ENCODE measurements around the gene CYTH3. TPM values are rescaled to one million over a fixed set of nuclear protein-coding genes. Genes with fewer than 3 reads are reported as not detected.
"Not testable (repeated sequence)": the region's sequence is repeated elsewhere in the genome, so short reads cannot be mapped to it uniquely, and the experiment has no call there.

CYTH3 gene
- polyA plus RNA-seq, 1 donor, result 30.9 TPM

DNA sequence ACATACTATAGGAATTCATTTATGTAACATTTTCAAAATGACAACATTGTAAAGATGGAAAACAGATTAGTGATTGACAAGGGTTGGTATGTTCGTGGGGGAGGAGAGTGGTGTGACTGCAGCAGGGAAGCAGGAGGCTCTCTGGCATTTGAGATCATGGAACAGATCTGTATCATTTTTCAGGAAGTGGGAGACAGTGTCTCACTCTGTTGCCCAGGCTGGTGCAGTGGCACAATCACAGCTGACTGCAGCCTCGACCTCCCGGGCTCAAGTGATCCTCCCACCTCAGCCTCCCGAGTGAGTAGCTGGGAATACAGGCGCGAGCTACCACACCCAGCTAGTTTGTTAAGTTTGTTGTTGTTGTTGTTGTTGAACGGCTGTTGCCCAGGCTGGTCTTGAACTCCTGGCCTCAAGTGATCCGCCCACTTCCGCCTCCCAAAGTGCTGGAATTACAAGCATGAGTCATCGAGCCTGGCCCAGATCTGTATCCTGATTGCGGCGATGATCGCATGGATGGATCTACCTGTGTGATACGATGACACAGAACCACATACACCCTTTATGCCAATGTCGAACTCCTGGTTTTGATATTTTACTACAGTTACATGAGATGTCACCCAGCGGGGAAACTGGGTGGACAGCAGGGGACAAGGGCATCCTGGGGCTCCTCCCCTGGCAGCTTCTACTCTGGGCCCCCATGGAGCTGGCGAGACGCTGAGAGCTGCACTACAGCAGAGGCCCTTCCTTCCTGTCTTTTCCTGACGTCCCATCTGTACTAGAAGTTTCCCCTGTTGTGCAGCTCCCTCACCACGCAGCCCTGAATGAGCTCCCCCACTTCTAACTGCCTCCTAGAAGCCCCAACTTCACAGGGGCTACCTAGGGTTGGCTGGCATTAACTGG, 12.3 kb upstream of the CYTH3 start:
- Histone ChIP-seq H3K27me3 (ENCODE audit: control insufficient read depth, insufficient read depth, low read length) (no peaks in the 10 kb centered on the region), H3K27ac (ENCODE audit: low read length) (no peak overlapping the region), H3K4me1 (ENCODE audit: control insufficient read depth, insufficient read depth, low read length) (no peaks in the 10 kb centered on the region), H3K9me3 (ENCODE audit: control insufficient read depth, low read depth, low read length) (no peaks in the 10 kb centered on the region), H3K4me3 (ENCODE audit: low read length) (no peak overlapping the region), H3K36me3 (ENCODE audit: control insufficient read depth, insufficient read depth, low read length) (no peaks in the 10 kb centered on the region)
- WGBS (ENCODE audit: insufficient coverage, low lambda C conversion rate), result no CpG with 5 or more reads among the region's 20 CpGs
- no peak for DNase-seq

GRCh38 chr7:6284055-6284400, 11.6 kb upstream of the CYTH3 start:
- H3K27me3 ChIP-seq (ENCODE audit: control insufficient read depth, insufficient read depth, low read length), result no peaks in the 10 kb centered on the region
- DNase-seq, result no peak
- no peaks in the 10 kb centered on the region for H3K36me3 ChIP-seq (ENCODE audit: control insufficient read depth, insufficient read depth, low read length)
- H3K4me3 ChIP-seq (ENCODE audit: low read length), result no peak overlapping the region
- no peaks in the 10 kb centered on the region for H3K4me1 ChIP-seq (ENCODE audit: control insufficient read depth, insufficient read depth, low read length)
- H3K9me3 ChIP-seq (ENCODE audit: control insufficient read depth, low read depth, low read length), result no peaks in the 10 kb centered on the region
- no peak overlapping the region for H3K27ac ChIP-seq (ENCODE audit: low read length)
- 93% methylated on average over 2 of the region's 7 CpGs for WGBS (ENCODE audit: insufficient coverage, low lambda C conversion rate)

DNA sequence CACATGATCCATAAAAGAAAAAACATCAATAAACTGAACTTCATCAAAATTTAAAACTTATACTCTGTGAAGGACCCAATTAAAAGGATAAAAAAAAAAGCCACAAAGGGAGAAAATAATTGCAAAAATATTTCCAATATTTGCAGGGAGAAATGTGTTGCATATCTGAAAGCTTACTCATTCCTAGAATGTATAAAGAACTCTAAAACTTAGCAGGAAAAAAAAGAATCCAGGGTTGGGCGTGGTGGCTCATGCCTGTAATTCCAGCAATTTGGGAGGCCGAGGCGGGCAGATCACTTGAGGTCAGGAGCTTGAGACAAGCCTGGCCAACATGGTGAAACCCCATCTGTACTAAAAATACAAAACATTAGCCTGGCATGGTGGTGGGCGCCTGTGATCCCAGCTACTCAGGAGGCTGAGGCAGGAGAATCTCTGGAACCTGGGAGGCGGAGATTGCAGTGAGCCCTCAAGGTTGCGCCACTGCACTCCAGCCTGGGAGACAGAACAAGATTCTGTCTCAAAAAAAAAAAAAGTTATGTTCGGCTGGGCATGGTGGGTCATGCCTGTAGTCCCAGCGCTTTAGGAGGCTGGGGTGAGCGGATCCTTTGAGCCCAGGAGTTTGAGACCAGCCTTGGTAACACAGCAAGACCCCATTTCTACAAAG, 11.1 kb upstream of the CYTH3 start:
- DNase-seq; H3K4me3 ChIP-seq (ENCODE audit: low read length); H3K9me3 ChIP-seq (ENCODE audit: control insufficient read depth, low read depth, low read length); H3K4me1 ChIP-seq (ENCODE audit: control insufficient read depth, insufficient read depth, low read length); H3K36me3 ChIP-seq (ENCODE audit: control insufficient read depth, insufficient read depth, low read length); H3K27me3 ChIP-seq (ENCODE audit: control insufficient read depth, insufficient read depth, low read length); H3K27ac ChIP-seq (ENCODE audit: low read length): not testable (repeated sequence)
- WGBS (ENCODE audit: insufficient coverage, low lambda C conversion rate), result no CpG with 5 or more reads among the region's 9 CpGs

- H3K27ac ChIP-seq (ENCODE audit: low read length), result no peak overlapping the region
- no peak overlapping the region for H3K4me3 ChIP-seq (ENCODE audit: low read length)
- H3K4me1 ChIP-seq (ENCODE audit: control insufficient read depth, insufficient read depth, low read length), result no peaks in the 10 kb centered on the region
- H3K9me3 ChIP-seq (ENCODE audit: control insufficient read depth, low read depth, low read length), result no peaks in the 10 kb centered on the region
- WGBS (ENCODE audit: insufficient coverage, low lambda C conversion rate), result no CpG with 5 or more reads among the region's 5 CpGs
- H3K27me3 ChIP-seq (ENCODE audit: control insufficient read depth, insufficient read depth, low read length), result no peaks in the 10 kb centered on the region
- no peaks in the 10 kb centered on the region for H3K36me3 ChIP-seq (ENCODE audit: control insufficient read depth, insufficient read depth, low read length)
- DNase-seq, result no peak
These were observed 7.5 kb upstream of the CYTH3 start for GRCh38 chr7:6279937-6280336.

DNA sequence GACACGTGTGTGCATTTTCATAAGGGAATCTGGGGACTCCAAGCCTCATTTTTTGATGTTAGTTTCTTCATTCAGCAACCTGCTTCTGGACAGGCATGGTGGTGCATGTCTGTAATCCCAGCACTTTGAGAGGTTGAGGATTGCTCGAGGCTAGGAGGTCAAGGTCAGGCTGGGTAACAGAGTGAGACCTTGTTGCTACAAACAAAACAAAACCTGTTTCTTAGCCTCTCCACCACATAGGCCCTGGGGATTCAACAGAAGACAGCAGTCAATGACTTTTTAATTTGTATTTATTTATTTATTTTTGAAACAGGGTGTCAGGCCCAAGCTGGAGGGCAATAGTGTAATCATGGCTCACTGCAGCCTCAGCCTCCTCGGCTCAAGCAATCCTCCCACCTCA, 6.9 kb upstream of the CYTH3 start:
- no peaks in the 10 kb centered on the region for H3K9me3 ChIP-seq (ENCODE audit: control insufficient read depth, low read depth, low read length)
- H3K27me3 ChIP-seq (ENCODE audit: control insufficient read depth, insufficient read depth, low read length), result no peaks in the 10 kb centered on the region
- no peak overlapping the region for H3K4me3 ChIP-seq (ENCODE audit: low read length)
- no peaks in the 10 kb centered on the region for H3K36me3 ChIP-seq (ENCODE audit: control insufficient read depth, insufficient read depth, low read length)
- no CpG with 5 or more reads among the region's 3 CpGs for WGBS (ENCODE audit: insufficient coverage, low lambda C conversion rate)
- no peak overlapping the region for H3K27ac ChIP-seq (ENCODE audit: low read length)
- DNase-seq, result no peak
- H3K4me1 ChIP-seq (ENCODE audit: control insufficient read depth, insufficient read depth, low read length), result no peaks in the 10 kb centered on the region

DNA sequence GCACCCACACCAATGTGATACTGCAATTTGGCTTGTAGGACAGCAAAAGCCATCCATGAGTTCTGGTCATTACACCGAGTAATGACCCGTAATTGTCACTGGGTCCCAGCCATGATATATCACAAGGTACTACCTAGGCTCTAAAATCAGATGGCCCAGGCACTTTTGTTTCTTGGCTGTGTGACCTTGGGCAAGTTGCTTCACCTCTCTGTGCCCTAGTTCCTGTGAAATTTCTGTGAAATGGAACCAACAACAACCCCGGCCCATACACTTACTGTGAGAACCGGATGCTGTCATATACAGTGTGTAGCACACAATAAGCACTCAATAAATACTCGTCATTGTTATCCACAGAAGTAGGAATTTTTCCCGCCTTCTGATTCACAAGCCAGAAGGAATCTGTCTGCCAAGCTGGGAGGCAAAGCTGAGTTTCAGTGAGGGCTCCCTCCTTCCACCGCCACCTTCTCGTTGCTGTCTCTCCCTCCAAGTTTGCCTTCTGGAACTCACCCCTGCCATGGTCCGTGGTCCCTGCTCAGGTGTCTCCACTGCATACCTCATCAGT, 6.4 kb upstream of the CYTH3 start:
- peaks cover 4% of the 10 kb centered on the region for H3K4me1 ChIP-seq (ENCODE audit: control insufficient read depth, insufficient read depth, low read length)
- no peak for DNase-seq
- WGBS (ENCODE audit: insufficient coverage, low lambda C conversion rate), result no CpG with 5 or more reads among the region's 9 CpGs
- no peaks in the 10 kb centered on the region for H3K36me3 ChIP-seq (ENCODE audit: control insufficient read depth, insufficient read depth, low read length)
- no peak overlapping the region for H3K27ac ChIP-seq (ENCODE audit: low read length)
- no peaks in the 10 kb centered on the region for H3K9me3 ChIP-seq (ENCODE audit: control insufficient read depth, low read depth, low read length)
- no peak overlapping the region for H3K4me3 ChIP-seq (ENCODE audit: low read length)
- no peaks in the 10 kb centered on the region for H3K27me3 ChIP-seq (ENCODE audit: control insufficient read depth, insufficient read depth, low read length)

DNA sequence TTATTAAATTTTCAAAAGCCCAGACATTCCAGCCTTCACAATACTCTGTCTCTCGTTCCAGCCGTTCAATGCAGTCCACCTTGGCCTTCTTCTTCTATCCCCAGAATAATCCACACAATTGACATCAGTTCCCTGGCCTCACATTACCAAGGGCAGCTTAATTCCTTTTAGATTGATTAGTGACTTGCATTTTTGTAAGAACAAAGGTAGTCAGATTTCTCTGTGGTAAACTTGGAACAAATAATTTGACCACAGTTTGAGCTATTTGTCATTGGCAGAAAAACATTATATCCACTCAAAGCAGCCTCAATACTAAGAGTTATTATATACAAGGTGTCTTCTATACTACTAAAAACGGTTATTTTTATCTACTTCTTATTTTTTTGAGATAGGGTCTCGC, 5.1 kb upstream of the CYTH3 start:
- no peaks in the 10 kb centered on the region for H3K27me3 ChIP-seq (ENCODE audit: control insufficient read depth, insufficient read depth, low read length)
- no peaks in the 10 kb centered on the region for H3K36me3 ChIP-seq (ENCODE audit: control insufficient read depth, insufficient read depth, low read length)
- no peak for DNase-seq
- H3K4me1 ChIP-seq (ENCODE audit: control insufficient read depth, insufficient read depth, low read length), result peaks cover 16% of the 10 kb centered on the region
- no peak overlapping the region for H3K4me3 ChIP-seq (ENCODE audit: low read length)
- H3K9me3 ChIP-seq (ENCODE audit: control insufficient read depth, low read depth, low read length), result no peaks in the 10 kb centered on the region
- H3K27ac ChIP-seq (ENCODE audit: low read length), result no peak overlapping the region
- WGBS (ENCODE audit: insufficient coverage, low lambda C conversion rate), result 60% methylated on average over 1 of the region's 4 CpGs

- H3K9me3 ChIP-seq (ENCODE audit: control insufficient read depth, low read depth, low read length), result no peaks in the 10 kb centered on the region
These were observed 4.5 kb upstream of the CYTH3 start for GRCh38 chr7:6276911-6277408.

GRCh38 chr7:6274743-6275142, 2.3 kb upstream of the CYTH3 start:
- H3K27ac ChIP-seq (ENCODE audit: low read length), result no peak overlapping the region
- WGBS (ENCODE audit: insufficient coverage, low lambda C conversion rate), result no CpG with 5 or more reads among the region's 2 CpGs
- no peak overlapping the region for H3K4me3 ChIP-seq (ENCODE audit: low read length)

More at GRCh38 chr7:6276911-6277408, 4.5 kb upstream of the CYTH3 start:
- DNase-seq, result no peak
- no peak overlapping the region for H3K4me3 ChIP-seq (ENCODE audit: low read length)
- WGBS (ENCODE audit: insufficient coverage, low lambda C conversion rate), result no CpG with 5 or more reads among the region's 9 CpGs
- H3K4me1 ChIP-seq (ENCODE audit: control insufficient read depth, insufficient read depth, low read length), result peaks cover 16% of the 10 kb centered on the region
- no peaks in the 10 kb centered on the region for H3K36me3 ChIP-seq (ENCODE audit: control insufficient read depth, insufficient read depth, low read length)
- H3K27ac ChIP-seq (ENCODE audit: low read length), result no peak overlapping the region
- no peaks in the 10 kb centered on the region for H3K27me3 ChIP-seq (ENCODE audit: control insufficient read depth, insufficient read depth, low read length)

GRCh38 chr7:6273917-6274630, 1.6 kb upstream of the CYTH3 start:
- no CpG with 5 or more reads among the region's 11 CpGs for WGBS (ENCODE audit: insufficient coverage, low lambda C conversion rate)
- no peaks in the 10 kb centered on the region for H3K9me3 ChIP-seq (ENCODE audit: control insufficient read depth, low read depth, low read length)
- H3K4me3 ChIP-seq (ENCODE audit: low read length), result no peak overlapping the region
- no peak for DNase-seq
- H3K27ac ChIP-seq (ENCODE audit: low read length), result no peak overlapping the region
- H3K36me3 ChIP-seq (ENCODE audit: control insufficient read depth, insufficient read depth, low read length), result no peaks in the 10 kb centered on the region
- H3K4me1 ChIP-seq (ENCODE audit: control insufficient read depth, insufficient read depth, low read length), result peaks cover 36% of the 10 kb centered on the region
- H3K27me3 ChIP-seq (ENCODE audit: control insufficient read depth, insufficient read depth, low read length), result no peaks in the 10 kb centered on the region

More at GRCh38 chr7:6274743-6275142, 2.3 kb upstream of the CYTH3 start:
- Histone ChIP-seq H3K9me3 (ENCODE audit: control insufficient read depth, low read depth, low read length) (no peaks in the 10 kb centered on the region), H3K4me1 (ENCODE audit: control insufficient read depth, insufficient read depth, low read length) (peaks cover 29% of the 10 kb centered on the region), H3K27me3 (ENCODE audit: control insufficient read depth, insufficient read depth, low read length) (no peaks in the 10 kb centered on the region), H3K36me3 (ENCODE audit: control insufficient read depth, insufficient read depth, low read length) (no peaks in the 10 kb centered on the region)
- DNase-seq, result no peak
